ENCODE data around the gene MID1.

GRCh38 chrX:10578527-10578926 lies 41.9 kb downstream of the MID1 start:
- no peak for TF ChIP-seq CTCF (IDR thresholded peaks at IDR 0.05)
- no peak for TF ChIP-seq REST (IDR thresholded peaks at IDR 0.05; ENCODE audit: insufficient read depth in 1 of 2, low read depth in 2 of 2, low read length in 1 of 2)
- TF ChIP-seq POLR2AphosphoS5 (IDR thresholded peaks at IDR 0.05; ENCODE audit: low read depth, low read length) = no peak
